ENCODE measurements around the gene MEGF6.

MEGF6 gene

DNA sequence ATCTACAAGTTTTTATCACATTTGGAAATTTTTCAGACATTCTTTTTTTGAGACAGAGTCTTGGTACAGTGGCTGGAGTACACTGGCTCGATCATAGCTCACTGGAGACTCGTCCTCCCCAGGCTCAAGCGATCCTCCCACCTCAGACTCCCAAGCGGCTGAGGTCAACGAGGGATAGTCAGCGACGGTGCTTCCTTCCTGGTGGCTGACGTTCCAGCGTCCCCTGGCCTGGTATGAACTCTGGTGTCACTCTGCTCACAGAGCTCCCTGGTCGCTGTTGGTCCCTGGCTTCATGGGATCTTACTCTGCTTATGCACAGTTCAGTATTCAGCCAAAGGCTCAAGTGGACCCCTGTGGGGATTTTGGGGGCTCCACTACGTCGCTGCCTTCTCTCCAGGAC, 160.3 kb downstream of the MEGF6 start:
- Histone ChIP-seq H3K4me3 (ENCODE audit: low read depth, low read length) (no peak overlapping the region), H3K27me3 (no peaks in the 10 kb centered on the region), H3K4me1 (no peaks in the 10 kb centered on the region), H3K36me3 (no peaks in the 10 kb centered on the region), H3K9me3 (no peaks in the 10 kb centered on the region)
- no peak for TF ChIP-seq CTCF (IDR thresholded peaks at IDR 0.05; ENCODE audit: low read depth, low read length)
- DNase-seq: no peak

DNA sequence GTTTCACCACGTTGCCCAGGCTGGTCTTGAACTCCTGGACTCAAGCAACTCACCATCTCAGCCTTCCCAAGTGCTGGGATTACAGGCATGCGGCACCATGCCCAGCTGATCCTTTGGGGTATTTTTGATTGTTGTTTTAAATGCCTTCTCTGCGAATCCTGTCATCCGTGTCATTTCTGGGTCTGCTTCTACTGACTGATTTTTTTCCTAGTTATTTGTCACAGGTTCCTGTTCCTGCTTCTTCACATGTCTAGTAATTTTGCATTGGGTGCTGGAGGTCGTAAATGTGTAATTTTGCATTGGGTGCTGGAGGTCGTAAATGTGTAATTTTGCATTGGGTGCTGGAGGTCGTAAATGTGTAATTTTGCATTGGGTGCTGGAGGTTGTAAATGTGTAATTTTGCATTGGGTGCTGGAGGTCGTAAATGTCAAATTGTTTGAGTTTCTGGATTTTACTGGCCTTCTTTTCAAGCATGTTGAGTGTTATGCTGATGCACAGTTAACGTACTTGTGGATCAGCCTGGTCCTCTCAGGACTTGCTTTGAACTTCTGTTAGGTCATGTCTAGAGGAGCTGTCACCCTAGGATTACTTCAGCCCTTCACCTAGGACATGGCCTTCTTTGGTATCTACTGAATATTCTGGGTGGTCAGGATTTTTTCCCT, 161.0 kb downstream of the MEGF6 start:
- no peak for TF ChIP-seq CTCF (IDR thresholded peaks at IDR 0.05; ENCODE audit: low read depth, low read length)
- Histone ChIP-seq H3K9me3 (no peaks in the 10 kb centered on the region), H3K36me3 (no peaks in the 10 kb centered on the region), H3K4me3 (ENCODE audit: low read depth, low read length) (no peak overlapping the region), H3K27me3 (no peaks in the 10 kb centered on the region), H3K4me1 (no peaks in the 10 kb centered on the region)
- no peak for DNase-seq

DNA sequence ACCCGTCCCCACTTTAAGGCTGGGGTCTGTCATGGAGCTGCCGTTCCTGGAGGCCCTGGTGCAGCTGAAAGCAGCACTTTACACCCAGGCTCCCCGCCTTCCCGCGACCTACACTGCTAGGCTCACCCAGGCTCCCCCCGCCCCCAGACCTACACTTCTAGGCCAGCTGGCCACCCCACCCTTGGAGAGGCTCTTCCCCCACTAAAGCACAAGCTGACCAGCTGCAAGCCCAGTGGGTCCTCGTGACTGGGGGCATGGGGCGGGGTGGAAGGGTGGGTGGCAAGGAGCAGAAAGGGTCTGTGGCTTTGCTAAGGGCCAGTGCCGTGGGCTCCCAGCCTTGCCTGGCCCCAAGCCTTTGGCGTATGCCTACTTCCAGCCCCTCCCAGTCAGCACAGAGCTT, 166.6 kb downstream of the MEGF6 start:
- no peaks in the 10 kb centered on the region for H3K36me3 ChIP-seq
- no peak for TF ChIP-seq CTCF (IDR thresholded peaks at IDR 0.05; ENCODE audit: low read depth, low read length)
- no peak overlapping the region for H3K4me3 ChIP-seq (ENCODE audit: low read depth, low read length)
- H3K27me3 ChIP-seq: peaks cover 3% of the 10 kb centered on the region; the same call in 1 of the 2 replicates
- H3K4me1 ChIP-seq: no peaks in the 10 kb centered on the region
- no peaks in the 10 kb centered on the region for H3K9me3 ChIP-seq
- no peak for DNase-seq

DNA sequence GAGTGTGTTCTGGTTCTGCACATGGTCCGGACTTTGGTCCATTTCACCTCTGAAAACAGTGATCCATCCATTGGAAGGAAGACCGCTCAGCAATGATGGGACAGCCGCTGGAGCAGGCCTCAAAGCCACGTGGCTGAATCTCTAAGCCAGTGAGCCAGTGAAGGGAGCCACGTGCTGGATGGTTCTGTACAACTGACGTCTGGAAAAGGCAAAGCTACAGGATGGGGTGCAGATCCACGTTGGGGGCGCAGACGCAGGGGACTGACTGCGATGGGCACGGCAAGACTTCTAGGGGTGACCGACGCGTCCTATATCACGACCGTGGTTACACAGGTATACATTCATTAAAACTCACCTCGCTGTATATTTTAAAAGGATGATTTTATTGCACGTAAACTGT, 167.0 kb downstream of the MEGF6 start:
- Histone ChIP-seq H3K36me3 (no peaks in the 10 kb centered on the region), H3K4me3 (ENCODE audit: low read depth, low read length) (no peak overlapping the region), H3K9me3 (no peaks in the 10 kb centered on the region), H3K4me1 (no peaks in the 10 kb centered on the region), H3K27me3 (peaks cover 3% of the 10 kb centered on the region; the same call in 1 of the 2 replicates)
- TF ChIP-seq CTCF (IDR thresholded peaks at IDR 0.05; ENCODE audit: low read depth, low read length): no peak
- DNase-seq: no peak

DNA sequence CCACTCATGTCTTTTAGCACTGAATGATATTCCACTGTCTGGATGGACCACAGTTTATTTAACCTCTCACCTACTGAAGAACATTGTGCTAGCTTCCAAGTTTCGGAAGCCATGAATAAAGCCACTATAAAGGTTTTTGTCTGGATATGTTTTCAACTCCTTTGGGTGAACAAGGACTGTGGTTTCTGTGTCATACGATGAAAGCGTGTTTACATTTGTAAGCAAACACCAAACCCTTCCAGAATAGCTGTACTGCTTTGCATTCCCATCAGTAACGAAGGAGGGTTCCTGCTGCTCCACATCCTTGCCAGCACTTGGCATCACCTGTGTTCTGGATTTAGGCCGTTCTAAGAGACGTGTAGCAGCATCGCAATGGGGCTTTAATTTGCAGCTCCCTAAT, 167.5 kb downstream of the MEGF6 start:
- Histone ChIP-seq H3K4me1 (no peaks in the 10 kb centered on the region), H3K27me3 (peaks cover 3% of the 10 kb centered on the region; the same call in 1 of the 2 replicates), H3K4me3 (ENCODE audit: low read depth, low read length) (no peak overlapping the region), H3K9me3 (no peaks in the 10 kb centered on the region), H3K36me3 (no peaks in the 10 kb centered on the region)
- DNase-seq: no peak
- no peak for TF ChIP-seq CTCF (IDR thresholded peaks at IDR 0.05; ENCODE audit: low read depth, low read length)

DNA sequence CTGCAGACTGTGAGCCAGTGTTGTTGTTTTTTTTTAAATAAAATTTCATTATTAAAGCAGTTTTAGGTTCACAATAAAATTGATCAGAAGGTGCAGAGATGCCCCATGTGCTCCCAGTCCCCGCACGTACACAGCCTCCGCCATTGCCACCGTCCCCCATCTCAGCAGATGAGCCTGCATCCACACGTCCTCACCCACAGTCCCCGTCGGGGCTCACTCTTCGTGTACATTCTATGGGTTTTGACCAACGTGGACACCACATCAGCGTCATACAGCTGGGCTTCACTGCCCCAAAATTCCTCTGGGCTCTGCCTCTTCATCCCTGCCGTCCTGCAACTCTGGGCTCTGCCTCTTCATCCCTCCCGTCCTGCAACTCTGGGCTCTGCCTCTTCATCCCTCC, 168.4 kb downstream of the MEGF6 start:
- Histone ChIP-seq H3K4me1 (no peaks in the 10 kb centered on the region), H3K36me3 (no peaks in the 10 kb centered on the region), H3K9me3 (no peaks in the 10 kb centered on the region), H3K4me3 (ENCODE audit: low read depth, low read length) (no peak overlapping the region), H3K27me3 (peaks cover 3% of the 10 kb centered on the region; the same call in 1 of the 2 replicates)
- TF ChIP-seq CTCF (IDR thresholded peaks at IDR 0.05; ENCODE audit: low read depth, low read length): no peak
- DNase-seq: no peak

All from BE2C (cell line).